ENCODE measurements around the gene ATXN1.

Gene ATXN1

DNA sequence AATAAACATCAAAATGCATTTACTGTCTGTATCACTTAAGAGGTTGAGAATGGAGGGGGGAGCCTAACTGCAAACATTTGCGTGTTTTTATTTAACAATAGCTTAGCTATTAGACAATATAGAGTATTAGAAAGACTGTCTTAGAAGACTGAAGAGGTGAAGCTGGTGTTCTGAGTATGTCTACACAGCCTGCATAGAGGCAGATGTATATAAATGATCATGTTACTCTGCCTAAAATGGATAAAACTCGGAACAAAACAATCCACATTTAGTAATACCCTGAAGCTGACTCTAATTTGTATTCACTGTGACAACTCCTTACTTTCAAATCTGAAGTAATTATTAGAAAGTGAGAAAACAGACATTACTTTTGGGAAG lies 340.9 kb downstream of the ATXN1 start:
- no peaks in the 10 kb centered on the region for H3K9me3 ChIP-seq (ENCODE audit: control insufficient read depth, insufficient read depth, low read length)
- peaks cover 18% of the 10 kb centered on the region for H3F3A ChIP-seq (ENCODE audit: control insufficient read depth, insufficient read depth)
- peak overlapping the region; percentile 79 for H3K4me2 ChIP-seq (ENCODE audit: low read length)
- H3K27me3 ChIP-seq (ENCODE audit: control insufficient read depth, low read length): no peaks in the 10 kb centered on the region
- H3K79me2 ChIP-seq (ENCODE audit: control insufficient read depth, low read length): peaks cover 3% of the 10 kb centered on the region; the same call in 1 of the 2 replicates
- peak overlapping the region; percentile 64 for H3K4me3 ChIP-seq (ENCODE audit: low read length)
- peaks cover 71% of the 10 kb centered on the region for H3K4me1 ChIP-seq (ENCODE audit: control insufficient read depth, low read length)
- TF ChIP-seq EZH2phosphoT487 (IDR thresholded peaks at IDR 0.05; ENCODE audit: borderline replicate concordance, low read length): no peak
- TF ChIP-seq CTCF (IDR thresholded peaks at IDR 0.05; ENCODE audit: low read depth, low read length, poor library complexity, severe bottlenecking): no peak
- H4K20me1 ChIP-seq (ENCODE audit: control insufficient read depth, insufficient read depth, low read depth, low read length): no peaks in the 10 kb centered on the region
- no peaks in the 10 kb centered on the region for H3K36me3 ChIP-seq (ENCODE audit: control insufficient read depth, low read length)
- H3K27ac ChIP-seq (ENCODE audit: low read depth, low read length): peak overlapping the region; percentile 98
- H3K9me2 ChIP-seq (replicated peaks; ENCODE audit: control insufficient read depth, low read length): no peaks in the 10 kb centered on the region

DNA sequence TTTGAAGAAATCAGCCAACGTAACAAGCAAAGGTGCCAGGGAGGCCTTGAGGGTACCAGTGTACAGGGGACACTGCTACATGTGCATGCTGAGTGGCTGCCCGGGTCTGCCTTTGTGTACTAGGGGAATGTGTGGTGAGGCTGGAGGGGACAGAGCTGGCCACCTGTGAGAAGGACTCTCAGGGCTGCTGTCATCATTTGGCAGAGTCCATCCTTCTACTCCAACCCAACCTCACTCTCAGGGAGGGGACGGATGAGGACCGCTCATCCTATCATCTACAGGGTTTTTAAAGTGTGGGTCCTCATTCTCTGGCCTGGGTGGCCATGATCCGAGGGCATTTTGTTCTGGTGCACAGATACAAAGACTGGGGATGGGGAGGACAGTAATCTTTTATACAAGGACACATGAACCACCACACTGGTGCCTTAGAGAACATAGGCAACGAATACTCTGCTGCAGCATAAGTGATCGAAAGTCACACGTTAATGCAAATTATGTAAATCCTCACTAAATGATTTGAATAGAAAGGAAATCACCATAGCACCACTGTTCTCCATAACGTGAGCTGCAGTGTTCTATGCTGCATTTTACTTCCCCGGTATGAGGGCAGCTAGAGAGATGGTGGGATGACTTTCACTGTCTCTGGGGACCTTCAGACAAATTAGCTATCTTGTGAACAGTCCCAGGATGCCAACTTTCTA lies 341.5 kb downstream of the ATXN1 start:
- H3K27ac ChIP-seq (ENCODE audit: low read depth, low read length): peak overlapping the region; percentile 98
- H3K4me2 ChIP-seq (ENCODE audit: low read length): peak overlapping the region; percentile 79
- no peaks in the 10 kb centered on the region for H4K20me1 ChIP-seq (ENCODE audit: control insufficient read depth, insufficient read depth, low read depth, low read length)
- TF ChIP-seq EZH2phosphoT487 (IDR thresholded peaks at IDR 0.05; ENCODE audit: borderline replicate concordance, low read length): no peak
- TF ChIP-seq CTCF (IDR thresholded peaks at IDR 0.05; ENCODE audit: low read depth, low read length, poor library complexity, severe bottlenecking): no peak
- peaks cover 3% of the 10 kb centered on the region; the same call in 1 of the 2 replicates for H3K79me2 ChIP-seq (ENCODE audit: control insufficient read depth, low read length)
- H3K4me3 ChIP-seq (ENCODE audit: low read length): peak overlapping the region; percentile 64
- peaks cover 75% of the 10 kb centered on the region for H3K4me1 ChIP-seq (ENCODE audit: control insufficient read depth, low read length)
- H3K36me3 ChIP-seq (ENCODE audit: control insufficient read depth, low read length): no peaks in the 10 kb centered on the region
- H3K9me2 ChIP-seq (replicated peaks; ENCODE audit: control insufficient read depth, low read length): no peaks in the 10 kb centered on the region
- H3F3A ChIP-seq (ENCODE audit: control insufficient read depth, insufficient read depth): peaks cover 18% of the 10 kb centered on the region
- H3K9me3 ChIP-seq (ENCODE audit: control insufficient read depth, insufficient read depth, low read length): no peaks in the 10 kb centered on the region
- H3K27me3 ChIP-seq (ENCODE audit: control insufficient read depth, low read length): no peaks in the 10 kb centered on the region

GRCh38 chr6:16418151-16418550 lies 343.1 kb downstream of the ATXN1 start:
- H3F3A ChIP-seq (ENCODE audit: control insufficient read depth, insufficient read depth): peaks cover 20% of the 10 kb centered on the region
- H4K20me1 ChIP-seq (ENCODE audit: control insufficient read depth, insufficient read depth, low read depth, low read length): no peaks in the 10 kb centered on the region
- TF ChIP-seq CTCF (IDR thresholded peaks at IDR 0.05; ENCODE audit: low read depth, low read length, poor library complexity, severe bottlenecking): no peak
- no peak for TF ChIP-seq EZH2phosphoT487 (IDR thresholded peaks at IDR 0.05; ENCODE audit: borderline replicate concordance, low read length)
- H3K4me3 ChIP-seq (ENCODE audit: low read length): no peak overlapping the region
- H3K4me2 ChIP-seq (ENCODE audit: low read length): no peak overlapping the region
- H3K79me2 ChIP-seq (ENCODE audit: control insufficient read depth, low read length): peaks cover 3% of the 10 kb centered on the region; the same call in 1 of the 2 replicates
- no peaks in the 10 kb centered on the region for H3K9me2 ChIP-seq (replicated peaks; ENCODE audit: control insufficient read depth, low read length)
- peaks cover 75% of the 10 kb centered on the region for H3K4me1 ChIP-seq (ENCODE audit: control insufficient read depth, low read length)
- no peak overlapping the region for H3K27ac ChIP-seq (ENCODE audit: low read depth, low read length)
- no peaks in the 10 kb centered on the region for H3K27me3 ChIP-seq (ENCODE audit: control insufficient read depth, low read length)
- no peaks in the 10 kb centered on the region for H3K9me3 ChIP-seq (ENCODE audit: control insufficient read depth, insufficient read depth, low read length)
- no peaks in the 10 kb centered on the region for H3K36me3 ChIP-seq (ENCODE audit: control insufficient read depth, low read length)
